ENCODE results near the gene DHX9.
A peak's percentile ranks its signal among the peaks of the same experiment; 100 is the strongest.

Gene DHX9

DNA sequence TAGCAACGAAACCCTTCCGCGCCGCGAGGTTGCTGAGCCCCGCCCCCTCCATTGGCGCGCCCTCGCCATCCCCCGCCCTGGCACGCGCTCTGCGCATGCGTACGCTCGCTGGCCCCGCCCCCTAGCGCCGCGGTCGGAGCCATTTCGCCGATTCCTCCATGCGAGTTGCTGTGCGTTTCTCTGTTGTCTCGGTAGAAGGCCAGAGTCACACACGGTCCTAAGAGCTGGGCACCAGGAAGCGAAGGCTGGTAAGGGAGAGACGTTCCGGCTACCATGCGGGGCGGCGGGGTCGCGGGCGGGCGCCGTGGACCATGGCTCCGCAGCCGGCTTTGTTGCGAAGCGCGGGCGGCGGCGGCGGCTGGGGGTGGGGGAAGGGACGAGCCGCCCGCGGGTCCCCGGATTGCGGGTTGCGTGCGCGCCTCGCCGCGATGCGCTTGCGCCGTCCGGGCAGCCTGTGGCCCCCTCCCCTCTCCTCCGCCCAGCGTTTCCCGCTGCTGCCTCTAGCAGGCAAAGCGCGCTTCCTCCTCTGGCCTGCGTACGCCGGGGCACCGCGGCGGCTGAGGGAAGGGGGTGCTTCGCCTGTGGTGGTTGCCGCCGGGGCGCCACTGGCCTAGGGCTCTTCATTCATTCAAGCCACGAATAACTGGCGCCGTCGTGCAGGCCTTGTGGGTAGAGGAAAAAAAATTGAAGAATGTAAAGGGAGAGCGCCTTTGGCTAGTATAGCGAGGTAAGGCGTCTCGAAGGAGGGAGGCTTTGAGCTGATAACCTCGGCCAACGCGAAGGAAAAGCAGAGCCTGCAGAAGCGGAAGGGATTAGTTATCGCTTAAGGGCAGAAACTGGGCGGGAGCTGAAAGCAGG is at the start of gene DHX9:
TSS of gene DHX9 (plus strand) at position 139 of the 858 bp plus-strand sequence. CDS start 3,220 bp downstream, outside the sequence.
- DNase-seq = peak; percentile 98

DNA sequence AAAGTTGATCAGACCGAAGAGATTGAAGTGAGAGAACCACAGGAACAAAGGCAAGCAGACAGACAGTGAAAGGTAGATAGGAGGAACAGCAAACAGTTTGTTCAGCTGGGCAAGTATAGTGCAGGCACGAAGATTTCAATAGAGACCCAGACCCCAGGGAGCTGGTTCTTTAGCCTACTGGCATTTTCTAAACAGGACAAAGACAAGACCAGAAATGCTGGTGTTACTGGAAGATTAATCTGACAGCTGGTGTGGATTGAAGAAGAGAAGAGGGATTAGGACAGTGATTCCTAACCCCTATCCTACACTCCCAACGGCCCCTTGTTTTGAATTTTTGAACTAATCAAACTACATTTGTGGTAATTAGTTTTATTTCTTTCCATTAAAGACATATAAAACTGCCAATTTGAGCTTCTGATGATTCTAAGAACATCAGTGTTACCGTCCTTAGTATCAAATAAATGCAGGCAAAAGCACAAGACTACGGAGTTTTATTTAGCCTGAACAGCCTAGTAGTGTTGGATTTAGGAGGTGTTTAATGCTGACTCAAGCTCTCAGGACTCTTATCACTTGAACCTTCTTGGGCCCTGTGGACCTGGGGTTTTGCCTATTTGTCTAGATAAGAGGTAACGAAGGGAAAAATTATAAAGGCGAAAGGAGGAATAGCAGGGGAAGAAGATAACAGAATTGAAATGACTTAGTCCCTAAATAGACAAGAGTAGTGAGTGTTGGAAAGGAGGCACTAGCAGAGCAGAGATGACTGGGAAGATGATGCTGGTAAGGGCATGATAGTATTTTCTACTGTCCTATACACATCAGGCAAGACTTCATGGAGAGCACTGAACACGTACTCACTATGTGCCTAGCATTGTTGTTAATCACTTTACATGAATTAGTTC is 47.6 kb upstream of the DHX9 start:
- DNase-seq = no peak

DNA sequence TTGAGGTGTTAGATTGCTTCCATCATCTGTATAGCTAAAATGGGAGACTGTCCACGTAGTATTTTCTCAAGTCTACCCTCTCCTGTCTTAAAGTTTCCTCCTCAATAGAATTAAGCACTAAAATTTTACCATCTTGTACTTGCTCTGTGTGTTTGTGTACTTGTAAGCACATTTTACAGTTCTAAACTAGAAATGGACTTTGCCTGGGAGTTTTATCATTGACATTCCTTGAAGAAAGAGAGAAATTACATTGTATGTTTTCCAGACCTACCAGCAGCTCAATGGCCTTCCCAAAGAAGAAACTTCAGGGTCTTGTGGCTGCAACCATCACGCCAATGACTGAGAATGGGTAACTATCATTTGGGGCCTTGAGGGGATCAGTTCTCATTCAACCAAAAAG is 45.1 kb upstream of the DHX9 start:
- DNase-seq = no peak

DNA sequence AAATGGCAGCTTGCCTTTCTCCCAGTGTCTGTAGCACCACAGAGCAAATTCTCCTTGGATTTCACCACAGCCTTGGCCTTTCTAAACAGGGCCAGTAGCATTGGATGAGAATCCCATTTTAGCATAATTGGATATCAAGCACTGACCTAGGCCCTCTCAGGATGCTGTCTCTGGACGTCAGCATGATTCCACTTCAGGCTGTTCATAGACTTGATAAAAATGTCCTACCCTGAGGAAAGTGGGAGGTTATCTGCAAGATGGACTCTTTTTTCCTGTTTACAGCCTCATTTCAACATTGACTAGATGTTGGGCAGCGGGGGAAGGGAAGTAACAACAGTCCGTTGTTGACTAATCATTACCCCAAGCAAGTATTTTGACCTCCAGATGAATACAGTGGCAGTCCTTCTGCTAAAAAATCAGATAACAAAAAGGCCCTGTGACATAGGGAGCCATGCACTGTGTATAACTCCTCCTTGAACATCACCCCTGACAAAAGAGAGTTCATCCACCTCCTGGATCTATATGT is 44.4 kb upstream of the DHX9 start:
- DNase-seq = no peak

DNA sequence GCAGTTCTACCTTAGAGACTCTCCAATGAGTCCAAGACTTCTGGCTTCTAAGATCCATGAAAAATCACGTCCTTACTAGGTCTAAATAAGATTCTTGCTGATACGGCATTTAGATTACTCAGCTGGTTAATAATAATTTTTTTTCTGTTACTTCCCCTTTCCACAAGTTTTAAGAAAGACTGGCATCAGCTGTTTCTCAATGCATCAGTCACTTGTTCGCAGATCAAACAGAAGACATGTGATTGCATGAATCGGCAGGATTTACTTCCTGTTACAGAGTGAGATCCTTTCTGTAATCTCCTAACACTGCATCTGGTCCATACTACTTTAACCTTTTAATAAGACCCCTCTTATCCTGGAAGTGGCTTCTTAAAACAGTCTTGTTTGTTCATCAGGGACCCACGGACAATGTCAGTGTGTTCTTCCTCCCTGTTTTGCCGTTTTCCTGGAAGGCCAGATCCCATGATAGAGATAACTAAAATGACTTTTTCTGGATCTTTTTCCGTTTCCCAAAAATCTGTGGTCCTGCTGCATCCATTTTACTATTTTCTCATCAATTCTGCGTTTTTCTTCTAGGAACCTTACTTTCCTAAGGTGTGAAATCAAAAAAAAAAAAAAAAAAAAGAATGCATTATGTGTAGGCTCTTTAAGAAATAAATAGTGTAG is 43.5 kb upstream of the DHX9 start:
- DNase-seq = no peak

DNA sequence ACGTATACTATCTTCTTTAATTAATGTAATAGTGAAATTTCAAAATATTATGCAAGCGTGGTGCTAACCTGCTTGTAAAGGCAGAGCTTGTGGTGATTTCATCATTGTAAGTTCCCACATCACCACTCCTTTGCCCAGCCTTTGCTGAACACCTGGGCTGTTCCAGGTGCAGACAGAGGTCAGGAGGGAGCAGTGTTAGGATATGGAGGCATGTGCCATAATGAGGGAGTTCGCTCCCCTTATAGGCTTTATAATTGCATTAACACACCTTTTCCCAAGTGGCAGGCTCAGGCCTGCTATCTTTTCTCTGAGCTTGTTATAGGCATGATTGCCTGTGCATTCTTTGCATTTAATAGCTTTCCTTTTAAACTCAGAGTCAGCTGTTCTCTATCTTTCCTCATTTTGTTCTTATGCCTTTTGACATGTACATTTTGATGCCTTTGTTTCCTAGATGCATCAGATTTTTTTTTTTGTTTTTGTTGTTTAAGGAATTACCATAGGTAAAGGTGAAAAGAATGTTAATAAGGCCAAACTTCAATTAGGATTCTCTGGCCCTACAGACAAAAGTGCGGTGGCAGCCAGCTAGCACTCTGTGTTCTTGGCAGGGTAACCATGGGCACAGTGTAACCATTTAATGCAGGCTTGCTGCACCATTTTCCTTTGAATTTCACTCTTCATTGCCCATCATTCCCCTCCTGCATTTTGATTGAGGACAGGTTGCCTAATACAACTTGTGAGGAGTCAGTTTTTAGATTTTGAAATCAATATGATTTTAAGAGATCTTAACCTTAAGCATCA is 36.9 kb upstream of the DHX9 start:
- DNase-seq = no peak

DNA sequence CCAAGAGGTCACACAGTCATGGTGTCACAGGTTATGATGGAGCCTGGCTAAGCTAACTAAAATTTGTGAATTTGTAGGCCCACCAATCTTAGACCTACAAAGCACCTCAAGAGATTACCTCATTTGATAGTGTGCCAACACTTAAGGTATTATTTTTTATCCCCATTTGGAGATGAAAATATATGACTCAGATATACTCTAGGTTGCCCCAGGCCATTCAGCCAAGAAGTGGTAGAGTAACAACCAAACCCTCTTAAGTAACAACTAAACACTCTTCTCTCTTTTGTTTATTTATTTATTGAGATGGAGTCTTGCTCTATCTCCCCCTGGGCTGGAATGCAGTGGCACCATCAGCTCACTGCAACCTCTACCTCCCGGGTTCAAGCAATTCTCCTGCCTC is 35.3 kb upstream of the DHX9 start:
- no peak for DNase-seq

DNA sequence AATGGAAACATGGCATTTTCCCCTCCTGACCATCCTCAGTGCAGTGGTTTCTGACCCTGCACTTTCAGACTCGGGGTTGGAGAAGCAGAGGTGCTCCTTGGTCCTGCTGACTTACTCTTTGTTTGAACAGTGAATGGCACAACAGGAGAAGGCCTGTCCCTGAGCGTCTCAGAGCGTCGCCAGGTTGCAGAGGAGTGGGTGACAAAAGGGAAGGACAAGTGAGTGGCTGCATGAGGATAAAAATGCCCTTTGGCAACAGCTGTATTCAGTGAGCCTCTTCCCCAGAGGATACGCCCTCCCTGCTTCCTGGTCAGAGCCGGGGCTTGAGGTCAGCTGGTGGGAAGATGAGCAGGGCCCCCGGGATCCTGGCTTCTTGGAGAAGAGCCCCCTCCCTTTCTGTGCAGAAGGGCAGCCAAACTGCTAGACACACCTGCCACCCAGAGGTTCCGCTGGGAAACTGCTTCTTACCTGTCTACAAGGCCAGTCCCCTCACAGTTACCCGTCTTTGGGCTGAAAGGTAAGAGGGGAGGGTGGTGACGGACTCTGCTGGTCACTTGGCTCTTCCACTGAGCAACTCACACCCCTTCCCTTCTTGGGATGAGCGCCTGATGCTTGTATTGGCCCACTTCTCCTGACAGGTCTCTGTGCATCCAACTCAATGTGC is 33.0 kb upstream of the DHX9 start:
- DNase-seq = peak; percentile 19

DNA sequence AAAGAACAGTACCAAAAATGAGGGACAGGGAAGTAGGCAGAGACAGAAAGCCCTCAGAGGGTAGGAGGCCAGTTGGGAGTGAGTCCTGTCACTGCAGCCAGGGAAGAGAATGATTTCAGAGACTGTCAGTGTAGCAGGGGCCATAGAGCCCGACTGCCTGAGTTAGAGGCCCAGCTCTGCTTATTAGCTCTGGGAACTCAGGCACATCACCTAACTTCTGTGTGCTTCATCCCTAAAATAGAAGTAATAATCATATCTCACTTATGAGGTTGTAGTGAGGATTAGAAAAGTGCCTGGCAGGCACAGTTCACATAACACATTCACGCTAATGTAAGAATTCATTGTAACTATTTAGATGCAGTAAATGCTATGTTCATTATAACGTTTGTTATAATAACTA is 31.2 kb upstream of the DHX9 start:
- DNase-seq = no peak

DNA sequence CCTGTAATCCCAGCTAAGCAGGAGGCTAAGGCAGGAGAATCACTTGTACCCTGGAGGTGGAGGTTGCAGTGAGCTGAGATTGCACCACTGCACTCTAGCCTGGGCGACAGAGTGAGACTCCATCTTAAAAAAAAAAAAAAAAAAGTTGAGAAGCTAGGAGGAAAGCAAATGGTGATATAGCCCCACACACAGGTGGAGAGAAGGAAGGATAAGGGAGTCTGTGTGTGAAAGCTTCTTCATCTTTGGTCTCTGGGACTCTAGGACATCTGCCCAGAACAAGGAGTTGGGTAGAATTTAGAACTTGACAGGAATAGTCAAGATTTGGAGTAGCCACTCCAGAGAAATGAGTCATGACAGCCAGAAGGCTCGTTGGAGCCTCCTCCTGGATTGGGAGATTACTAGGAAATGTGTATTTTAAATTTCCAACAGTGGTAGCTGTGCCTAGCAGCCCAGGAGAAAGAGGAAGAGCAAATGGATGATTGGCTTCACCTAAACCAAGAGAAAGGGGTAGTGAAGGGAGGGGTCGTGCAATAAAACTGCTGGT is 29.7 kb upstream of the DHX9 start:
- no peak for DNase-seq

DNA sequence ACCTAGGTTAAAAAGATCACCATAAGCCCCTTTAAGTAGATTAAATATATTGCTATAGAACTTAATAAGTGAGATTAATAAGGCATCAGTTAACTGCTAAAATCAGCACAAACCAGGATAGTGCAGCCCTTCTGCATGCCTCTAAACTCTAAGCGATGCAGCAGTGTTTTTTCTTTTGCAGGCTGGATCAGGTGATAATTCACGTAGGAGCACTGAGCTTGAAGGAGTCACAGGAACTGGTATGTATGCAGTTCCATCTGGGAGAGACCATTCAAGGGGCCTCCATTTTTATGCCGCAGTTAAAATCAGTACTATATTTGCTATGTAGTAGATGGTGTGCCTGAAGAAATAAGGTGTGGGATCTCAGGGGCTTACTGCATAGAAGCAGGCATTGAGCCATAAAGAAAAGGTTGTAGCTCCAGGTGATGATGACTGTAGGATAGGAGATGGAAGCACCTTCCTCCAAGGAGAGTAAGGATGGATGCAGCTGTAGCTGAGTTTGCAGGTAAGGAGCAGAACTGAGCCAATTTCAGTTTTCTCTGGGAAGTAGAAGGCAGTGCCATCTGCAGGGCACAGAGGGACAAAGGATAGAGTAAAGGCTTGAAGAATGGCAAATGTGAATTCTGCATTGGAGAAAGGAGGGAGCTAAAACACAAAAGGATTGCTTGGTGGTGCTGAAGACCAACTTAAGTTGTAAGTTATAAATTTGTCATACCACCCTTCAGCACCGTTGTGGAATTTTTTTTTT is 27.0 kb upstream of the DHX9 start:
- DNase-seq = no peak

DNA sequence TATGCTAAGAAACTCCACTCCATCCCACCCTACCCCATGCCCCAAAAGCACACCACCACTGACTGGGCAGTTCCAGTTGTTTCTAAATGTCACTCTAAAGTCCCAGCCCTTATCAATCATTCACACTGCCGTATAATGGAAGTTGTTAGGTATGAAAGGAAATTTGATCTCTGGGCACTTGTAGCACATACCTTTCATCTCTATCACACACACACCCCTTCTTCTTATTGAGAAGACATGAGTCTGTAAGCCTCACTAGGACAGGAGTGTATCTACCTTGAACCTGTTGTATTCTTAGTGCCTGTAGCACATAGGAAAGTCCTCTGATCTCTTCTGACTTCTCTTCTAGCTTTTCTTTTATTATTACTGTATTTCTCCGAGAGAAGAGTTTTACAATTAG is 22.3 kb upstream of the DHX9 start:
- no peak for DNase-seq

DNA sequence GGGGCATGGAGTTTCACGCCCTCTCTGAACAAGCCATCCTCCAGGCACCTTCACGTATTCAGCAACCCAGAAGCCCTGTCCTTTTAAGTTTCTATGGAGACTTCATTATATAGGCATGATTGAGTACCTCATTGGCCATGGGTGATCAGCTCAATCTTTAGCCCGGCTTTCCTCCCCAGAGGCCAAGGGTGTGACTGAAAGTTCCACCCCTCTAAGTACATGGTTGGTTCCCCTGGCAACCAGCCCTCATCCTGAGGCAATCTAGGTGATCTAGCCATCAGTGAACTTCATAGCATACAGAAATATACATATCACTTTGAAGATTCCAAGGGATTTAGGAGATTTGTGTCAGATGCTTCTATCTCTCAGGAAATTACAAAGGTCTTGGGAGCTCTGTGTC is 21.3 kb upstream of the DHX9 start:
- no peak for DNase-seq

DNA sequence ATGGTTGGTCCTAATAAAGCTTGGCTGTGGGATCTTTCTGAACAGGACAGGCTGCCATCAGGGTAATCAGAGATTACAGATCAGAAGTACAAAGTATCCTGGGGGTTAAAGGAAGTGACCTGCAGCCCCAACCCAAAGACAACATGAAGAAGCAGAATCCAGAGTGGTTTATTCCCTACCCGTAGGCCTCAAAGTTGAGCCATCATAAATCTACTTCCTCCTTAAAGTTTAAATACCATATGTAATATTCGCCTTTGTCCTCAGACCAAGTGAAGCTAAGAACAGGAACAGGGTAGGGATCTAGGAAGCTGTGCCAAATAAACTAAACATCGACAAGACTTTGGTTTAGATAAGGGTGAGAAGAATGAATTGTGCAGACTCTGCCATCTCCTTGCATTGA is 15.9 kb upstream of the DHX9 start:
- DNase-seq = no peak

DNA sequence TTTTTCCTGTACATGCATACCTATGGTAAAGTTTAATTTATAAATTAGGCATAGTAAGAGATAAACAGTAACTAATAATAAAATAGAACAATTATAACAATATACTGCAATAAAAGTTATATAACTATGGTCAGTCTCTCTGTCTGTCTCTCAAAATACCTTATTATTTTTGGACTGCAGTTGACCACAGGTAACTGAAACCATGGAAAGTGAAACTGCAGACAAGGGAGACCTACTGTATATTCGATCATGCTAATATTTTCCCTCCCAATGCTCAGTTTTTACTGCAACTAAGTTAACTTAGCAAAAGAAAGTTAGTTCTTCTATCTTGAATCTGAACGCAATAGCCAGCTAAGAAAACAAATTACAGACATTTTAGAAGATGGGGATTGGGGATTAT is 12.3 kb upstream of the DHX9 start:
- DNase-seq = no peak

DNA sequence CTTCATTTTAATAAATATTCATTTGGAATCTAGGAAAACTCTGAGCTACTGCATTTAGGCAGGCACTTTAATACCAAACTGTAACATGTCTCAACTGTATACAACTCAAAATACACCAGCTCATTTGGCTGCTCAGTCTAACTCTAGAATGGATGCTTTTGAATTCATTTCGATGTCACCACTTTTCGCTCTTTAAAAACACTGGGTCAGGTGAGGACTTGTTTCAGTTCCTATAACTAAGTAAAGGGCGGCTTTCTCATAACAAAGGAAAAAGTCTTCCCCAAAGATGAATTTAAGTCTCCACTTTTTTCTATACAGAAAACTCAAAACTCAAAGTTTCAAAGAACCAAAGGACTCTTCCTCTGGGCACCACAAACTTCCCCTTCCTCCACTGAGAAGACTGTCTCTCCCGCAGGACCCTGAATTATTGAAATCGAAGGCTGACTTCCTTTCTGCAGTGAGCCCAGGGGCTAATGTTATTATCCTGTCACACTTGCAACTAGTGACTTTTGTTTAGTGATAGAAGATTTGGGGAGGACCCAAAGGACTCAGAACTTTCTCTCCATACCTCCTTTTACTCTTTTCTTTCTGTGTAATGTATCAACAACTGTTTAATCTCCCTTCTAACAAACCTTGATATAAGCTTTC is 9.7 kb upstream of the DHX9 start:
- no peak for DNase-seq

DNA sequence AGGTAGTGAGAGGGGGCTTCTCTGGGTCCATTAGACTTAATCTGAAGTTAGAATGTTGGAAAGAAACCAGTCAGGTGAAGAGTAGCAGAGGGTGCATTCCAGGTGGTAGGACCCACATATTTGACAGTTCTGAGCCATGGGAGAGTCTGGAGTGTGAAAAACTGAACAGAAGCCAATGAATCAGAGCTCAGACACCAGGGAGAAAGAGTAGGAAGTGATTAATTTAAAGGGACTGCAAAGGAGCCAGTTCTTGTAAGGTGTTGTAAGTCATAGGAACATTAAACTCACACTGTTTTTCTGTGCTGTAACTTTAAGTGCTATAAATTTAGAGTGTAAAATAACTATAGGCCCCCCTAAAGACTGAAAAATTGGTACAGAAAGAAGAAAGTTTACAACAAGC is 5.9 kb upstream of the DHX9 start:
- DNase-seq = no peak

DNA sequence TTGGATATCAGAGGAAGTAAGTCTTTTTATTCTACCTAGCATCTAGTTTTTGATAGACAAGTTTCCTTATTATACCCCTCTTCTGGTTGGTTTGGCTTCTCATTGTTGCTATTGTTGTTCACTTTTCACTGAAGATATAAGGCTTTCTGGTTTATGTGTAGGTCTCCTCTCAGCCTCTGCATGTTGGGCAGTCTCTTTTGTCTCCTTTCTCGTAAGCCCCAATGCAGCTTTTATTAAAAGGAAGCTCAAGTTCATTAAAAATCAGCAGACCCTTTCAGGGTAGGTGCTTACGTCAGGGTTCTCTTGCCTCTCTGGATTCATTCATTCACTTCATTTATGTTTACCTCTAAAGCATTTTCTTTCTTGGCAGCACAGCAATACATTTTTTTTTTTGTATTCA is 4.8 kb upstream of the DHX9 start:
- DNase-seq = no peak

DNA sequence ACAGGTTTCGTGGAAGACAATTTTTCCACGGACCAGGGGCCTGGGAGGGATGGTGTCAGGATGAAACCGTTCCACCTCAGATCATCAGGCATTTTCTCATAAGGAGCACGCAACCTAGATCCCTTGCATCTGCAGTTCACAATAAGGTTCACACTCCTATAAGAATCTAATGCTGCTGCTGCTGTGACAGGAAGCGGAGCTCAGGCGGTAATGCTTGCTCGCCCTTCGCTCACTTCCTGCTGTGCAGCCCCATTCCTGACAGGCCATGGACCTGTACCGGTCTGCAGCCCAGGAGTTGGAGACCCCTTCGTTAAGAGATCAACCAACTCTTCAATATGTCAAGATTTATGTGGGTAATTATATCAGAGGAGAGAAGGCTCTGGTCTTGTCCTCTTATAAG is 3.3 kb upstream of the DHX9 start:
- DNase-seq = no peak

DNA sequence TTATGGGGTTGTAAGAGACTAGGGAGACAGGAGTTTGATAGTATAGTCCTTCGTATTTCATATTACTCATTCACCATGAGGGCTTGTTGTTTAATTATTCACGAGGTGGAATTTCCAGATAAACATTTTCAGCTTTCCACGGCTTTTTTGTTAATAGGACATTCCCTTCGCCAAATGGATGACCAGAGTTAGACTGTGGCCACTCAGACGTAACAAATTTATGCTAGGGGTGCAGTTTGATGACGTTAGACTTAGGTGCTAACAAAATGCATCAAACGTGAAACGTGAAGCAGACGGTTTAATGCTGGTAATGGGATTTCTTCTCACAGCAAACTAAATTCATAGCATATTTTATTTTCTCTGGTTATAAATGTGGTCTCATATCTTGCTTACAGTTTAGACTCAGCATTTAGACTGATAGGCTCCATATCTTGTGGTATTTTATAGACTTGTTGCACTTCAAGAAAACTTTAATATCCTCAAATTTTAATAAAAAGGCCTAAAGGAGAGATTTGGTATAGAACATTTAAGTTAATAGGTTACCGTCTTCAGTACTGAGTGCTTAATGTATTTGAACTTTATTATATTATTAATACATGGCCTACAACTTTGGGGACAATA is 2.3 kb downstream of the DHX9 start:
- no peak for DNase-seq
